ENCODE results near the gene BPIFA2. TPM values are rescaled to one million over a fixed set of nuclear protein-coding genes. Genes with fewer than 3 reads are reported as not detected.

BPIFA2 gene
- polyA plus RNA-seq, 3 donors: not detected

- Mint-ChIP-seq H3K27ac (no peak overlapping the region), H3K27me3 (ENCODE audit: low read depth in 3 of 3) (peaks cover 4 to 9% (median 7%) of the 10 kb centered on the region in 3 donors), H3K9me3 (peaks cover 0 to 7% (median 2%) of the 10 kb centered on the region in 7 donors), H3K4me3 (no peak overlapping the region), H3K4me1 (no peaks in the 10 kb centered on the region), H3K36me3 (no peaks in the 10 kb centered on the region)
- H3K4me1 ChIP-seq (ENCODE audit: control insufficient read depth in 1 of 2, insufficient read depth in 2 of 2, low read length in 2 of 2): no peaks in the 10 kb centered on the region
- no peaks in the 10 kb centered on the region for H3K9me3 ChIP-seq (replicated peaks in 1 of 2; ENCODE audit: control insufficient read depth in 1 of 2, insufficient read depth in 1 of 2, low read length in 2 of 2)
- no peak overlapping the region for H3K9ac ChIP-seq (ENCODE audit: insufficient read depth, low read length, poor library complexity, severe bottlenecking)
- no peak for DNase-seq
- no peaks in the 10 kb centered on the region for H3K27me3 ChIP-seq (ENCODE audit: control insufficient read depth in 2 of 2, insufficient read depth in 2 of 2, low read length in 2 of 2)
- H3K27ac ChIP-seq (ENCODE audit: low read depth in 1 of 2, low read length in 2 of 2): no peak overlapping the region
- no peak overlapping the region for H2AFZ ChIP-seq (ENCODE audit: insufficient read depth, low read depth, low read length, poor library complexity, severe bottlenecking)
- intact Hi-C loops (cut with micrococcal nuclease): no loop called here
- H3K4me2 ChIP-seq (replicated peaks; ENCODE audit: extremely low read depth, low read length, poor library complexity, severe bottlenecking): no peak overlapping the region
- WGBS (ENCODE audit: insufficient coverage): 60% methylated on average over 1 of the region's 6 CpGs
- H3K36me3 ChIP-seq (replicated peaks in 1 of 2; ENCODE audit: control insufficient read depth in 1 of 2, insufficient read depth in 2 of 2, low read length in 2 of 2): no peaks in the 10 kb centered on the region
- no peaks in the 10 kb centered on the region for H3K79me2 ChIP-seq (ENCODE audit: insufficient read depth, low read length)
- no peaks in the 10 kb centered on the region for H4K20me1 ChIP-seq (ENCODE audit: insufficient read depth, low read length)
- H3K4me3 ChIP-seq (replicated peaks in 1 of 3; ENCODE audit: low read depth in 2 of 3, low read length in 3 of 3): no peak overlapping the region
- TF ChIP-seq CTCF (IDR thresholded peaks at IDR 0.05): no peak
Observed at GRCh38 chr20:33125983-33126382, 42.0 kb upstream of the BPIFA2 start.

DNA sequence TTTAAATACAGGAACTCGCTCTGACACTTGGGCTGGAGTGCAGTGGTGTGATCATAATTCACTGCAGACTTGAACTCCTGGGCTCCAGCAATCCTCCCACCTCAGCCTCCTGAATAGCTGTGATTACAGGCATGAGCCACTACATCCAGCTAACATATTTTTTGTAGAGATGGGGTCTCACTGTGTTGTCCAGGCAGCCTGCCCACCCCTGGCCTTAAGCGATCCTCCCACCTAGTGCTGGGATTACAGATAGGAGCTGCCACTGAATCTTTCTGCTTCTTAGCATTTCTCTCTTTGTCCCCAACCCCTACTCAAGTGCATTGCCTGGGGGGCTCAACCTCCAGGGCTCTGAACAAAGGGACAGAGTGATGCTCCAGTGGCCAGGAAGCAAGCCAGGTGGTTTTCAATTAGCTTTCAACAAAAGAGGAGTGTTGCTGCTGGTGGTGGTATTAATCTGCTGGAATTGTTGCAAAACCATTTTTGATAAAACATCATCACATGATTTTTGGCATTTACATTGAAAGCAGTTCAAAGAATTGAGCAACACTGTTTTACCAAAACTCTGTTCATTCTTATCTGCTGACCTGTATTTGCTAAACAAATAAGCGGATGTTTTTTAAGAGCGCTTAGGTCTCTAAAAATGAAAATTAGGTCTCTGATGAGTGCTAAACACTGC is 40.4 kb upstream of the BPIFA2 start:
- WGBS (ENCODE audit: insufficient coverage): 100% methylated on average over 1 of the region's 4 CpGs
- Histone ChIP-seq H3K9ac (ENCODE audit: insufficient read depth, low read length, poor library complexity, severe bottlenecking) (no peak overlapping the region), H3K79me2 (ENCODE audit: insufficient read depth, low read length) (no peaks in the 10 kb centered on the region), H4K20me1 (ENCODE audit: insufficient read depth, low read length) (no peaks in the 10 kb centered on the region), H3K4me1 (ENCODE audit: control insufficient read depth in 1 of 2, insufficient read depth in 2 of 2, low read length in 2 of 2) (no peaks in the 10 kb centered on the region), H3K36me3 (replicated peaks in 1 of 2; ENCODE audit: control insufficient read depth in 1 of 2, insufficient read depth in 2 of 2, low read length in 2 of 2) (no peaks in the 10 kb centered on the region), H3K4me2 (replicated peaks; ENCODE audit: extremely low read depth, low read length, poor library complexity, severe bottlenecking) (no peak overlapping the region), H3K9me3 (replicated peaks in 1 of 2; ENCODE audit: control insufficient read depth in 1 of 2, insufficient read depth in 1 of 2, low read length in 2 of 2) (no peaks in the 10 kb centered on the region), H3K27ac (ENCODE audit: low read depth in 1 of 2, low read length in 2 of 2) (no peak overlapping the region), H2AFZ (ENCODE audit: insufficient read depth, low read depth, low read length, poor library complexity, severe bottlenecking) (no peak overlapping the region), H3K4me3 (replicated peaks in 1 of 3; ENCODE audit: low read depth in 2 of 3, low read length in 3 of 3) (no peak overlapping the region), H3K27me3 (ENCODE audit: control insufficient read depth in 2 of 2, insufficient read depth in 2 of 2, low read length in 2 of 2) (no peaks in the 10 kb centered on the region)
- intact Hi-C loops (cut with micrococcal nuclease): no loop called here
- H3K9me3 Mint-ChIP-seq: peaks cover 0 to 3% (median 0%) of the 10 kb centered on the region in 7 donors
- H3K36me3 Mint-ChIP-seq: no peaks in the 10 kb centered on the region
- DNase-seq: no peak
- no peak overlapping the region for H3K4me3 Mint-ChIP-seq
- no peak overlapping the region for H3K27ac Mint-ChIP-seq
- no peaks in the 10 kb centered on the region for H3K4me1 Mint-ChIP-seq
- H3K27me3 Mint-ChIP-seq (ENCODE audit: low read depth in 3 of 3): peaks cover 7% of the 10 kb centered on the region in 3 donors
- TF ChIP-seq CTCF (IDR thresholded peaks at IDR 0.05): no peak

Data from CD14-positive monocyte (primary cell).